Activated CD8-positive, alpha-beta memory T cell treated with anti-CD3 and anti-CD28 coated beads, Interleukin-2, amount 50 U/mL, for 1 hour (primary cell): ENCODE data around the gene MAP3K5.
A peak's percentile ranks its signal among the peaks of the same experiment; 100 is the strongest.
"Not testable (repeated sequence)": the region's sequence is repeated elsewhere in the genome, so short reads cannot be mapped to it uniquely, and the experiment has no call there.

ENCODE experiments used
- DNase-seq: peaks from one replicate; pipeline ENCODE4 v3.0.0-alpha.2; 2020; ENCODE audit errors: extremely low read depth

Gene MAP3K5, protein sequence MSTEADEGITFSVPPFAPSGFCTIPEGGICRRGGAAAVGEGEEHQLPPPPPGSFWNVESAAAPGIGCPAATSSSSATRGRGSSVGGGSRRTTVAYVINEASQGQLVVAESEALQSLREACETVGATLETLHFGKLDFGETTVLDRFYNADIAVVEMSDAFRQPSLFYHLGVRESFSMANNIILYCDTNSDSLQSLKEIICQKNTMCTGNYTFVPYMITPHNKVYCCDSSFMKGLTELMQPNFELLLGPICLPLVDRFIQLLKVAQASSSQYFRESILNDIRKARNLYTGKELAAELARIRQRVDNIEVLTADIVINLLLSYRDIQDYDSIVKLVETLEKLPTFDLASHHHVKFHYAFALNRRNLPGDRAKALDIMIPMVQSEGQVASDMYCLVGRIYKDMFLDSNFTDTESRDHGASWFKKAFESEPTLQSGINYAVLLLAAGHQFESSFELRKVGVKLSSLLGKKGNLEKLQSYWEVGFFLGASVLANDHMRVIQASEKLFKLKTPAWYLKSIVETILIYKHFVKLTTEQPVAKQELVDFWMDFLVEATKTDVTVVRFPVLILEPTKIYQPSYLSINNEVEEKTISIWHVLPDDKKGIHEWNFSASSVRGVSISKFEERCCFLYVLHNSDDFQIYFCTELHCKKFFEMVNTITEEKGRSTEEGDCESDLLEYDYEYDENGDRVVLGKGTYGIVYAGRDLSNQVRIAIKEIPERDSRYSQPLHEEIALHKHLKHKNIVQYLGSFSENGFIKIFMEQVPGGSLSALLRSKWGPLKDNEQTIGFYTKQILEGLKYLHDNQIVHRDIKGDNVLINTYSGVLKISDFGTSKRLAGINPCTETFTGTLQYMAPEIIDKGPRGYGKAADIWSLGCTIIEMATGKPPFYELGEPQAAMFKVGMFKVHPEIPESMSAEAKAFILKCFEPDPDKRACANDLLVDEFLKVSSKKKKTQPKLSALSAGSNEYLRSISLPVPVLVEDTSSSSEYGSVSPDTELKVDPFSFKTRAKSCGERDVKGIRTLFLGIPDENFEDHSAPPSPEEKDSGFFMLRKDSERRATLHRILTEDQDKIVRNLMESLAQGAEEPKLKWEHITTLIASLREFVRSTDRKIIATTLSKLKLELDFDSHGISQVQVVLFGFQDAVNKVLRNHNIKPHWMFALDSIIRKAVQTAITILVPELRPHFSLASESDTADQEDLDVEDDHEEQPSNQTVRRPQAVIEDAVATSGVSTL (N-terminal part only)

DNA sequence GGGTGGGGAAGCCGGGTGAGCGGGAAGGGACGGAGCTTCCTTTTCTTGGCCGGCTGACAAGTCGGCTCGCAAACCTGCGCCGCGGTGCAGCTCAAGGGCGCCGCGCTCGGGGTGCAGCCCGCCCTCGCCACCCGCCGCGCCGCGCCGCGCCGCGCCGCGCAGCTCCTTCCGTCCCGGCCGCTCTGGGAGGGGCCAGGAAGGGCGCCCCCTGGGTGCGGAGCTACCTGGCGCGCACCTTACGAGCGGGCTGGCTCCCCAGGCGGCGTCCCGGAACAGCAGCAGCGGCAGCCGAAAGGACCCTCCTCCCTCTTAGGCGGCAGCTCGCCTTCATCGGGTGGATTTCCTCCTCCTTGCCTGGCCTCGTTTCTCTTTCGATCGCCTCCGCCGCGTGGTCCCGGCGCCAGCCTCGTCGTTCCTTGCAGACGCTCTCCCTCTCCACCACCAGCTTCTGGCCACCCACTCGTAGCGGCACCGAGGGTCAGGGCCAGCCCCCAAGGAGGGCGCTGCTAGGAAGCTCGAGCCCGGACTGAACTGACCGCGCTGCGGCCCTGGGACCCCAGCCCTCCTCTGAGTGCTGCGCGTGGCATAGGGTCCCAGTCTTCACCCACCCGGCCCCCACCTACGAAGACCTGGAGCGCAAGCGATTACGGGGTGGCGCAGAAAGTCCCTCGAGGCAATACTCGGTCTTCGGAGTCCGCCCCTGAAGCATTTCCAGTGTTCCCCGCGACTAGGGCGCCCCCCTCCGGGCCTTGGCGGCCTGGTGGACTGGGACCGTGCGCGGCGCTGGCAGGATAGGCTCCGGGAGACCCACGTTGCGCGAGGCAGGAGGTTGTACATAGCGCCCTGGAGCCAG is at the start of gene MAP3K5:
MAP3K5 (minus strand) TSS at position 68 of the 853 bp plus-strand sequence. CDS start 320 bp downstream, outside the sequence.
- peak; percentile 80 for DNase-seq

DNA sequence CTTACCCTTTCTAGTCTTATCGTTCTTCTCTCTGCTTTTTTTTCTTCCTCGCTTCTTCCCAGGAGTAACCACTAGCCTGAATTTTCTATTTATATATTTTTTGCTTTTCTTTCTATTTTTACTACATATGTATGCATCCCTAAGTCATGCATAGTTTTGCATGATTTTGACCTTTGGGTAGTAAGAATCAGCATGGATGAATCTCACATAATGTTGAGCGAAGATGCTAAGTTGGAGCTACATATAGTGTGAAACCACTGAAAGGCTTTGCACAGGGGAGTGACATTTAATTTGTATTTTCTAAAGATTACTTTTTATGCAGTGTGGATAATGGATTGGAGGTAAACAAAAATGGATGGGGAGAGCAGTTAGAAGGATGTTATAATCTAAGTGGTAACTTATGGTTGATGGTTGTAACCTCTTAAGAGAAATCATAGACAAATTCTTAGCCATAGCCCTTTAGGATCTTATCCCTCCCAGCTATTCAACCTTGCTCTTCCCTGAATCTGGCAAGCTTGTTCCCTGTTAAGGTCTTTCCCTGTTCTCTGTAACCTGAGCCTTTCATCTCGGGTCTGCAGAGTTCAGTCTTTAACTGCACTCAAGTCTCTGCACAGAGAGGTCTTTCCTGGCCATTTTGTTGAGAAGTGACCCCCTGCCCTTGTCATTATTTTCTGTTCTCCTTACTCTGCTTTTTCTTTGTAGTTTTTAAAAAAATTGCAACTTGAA is 48.2 kb upstream of the MAP3K5 start:
- DNase-seq, result no peak

DNA sequence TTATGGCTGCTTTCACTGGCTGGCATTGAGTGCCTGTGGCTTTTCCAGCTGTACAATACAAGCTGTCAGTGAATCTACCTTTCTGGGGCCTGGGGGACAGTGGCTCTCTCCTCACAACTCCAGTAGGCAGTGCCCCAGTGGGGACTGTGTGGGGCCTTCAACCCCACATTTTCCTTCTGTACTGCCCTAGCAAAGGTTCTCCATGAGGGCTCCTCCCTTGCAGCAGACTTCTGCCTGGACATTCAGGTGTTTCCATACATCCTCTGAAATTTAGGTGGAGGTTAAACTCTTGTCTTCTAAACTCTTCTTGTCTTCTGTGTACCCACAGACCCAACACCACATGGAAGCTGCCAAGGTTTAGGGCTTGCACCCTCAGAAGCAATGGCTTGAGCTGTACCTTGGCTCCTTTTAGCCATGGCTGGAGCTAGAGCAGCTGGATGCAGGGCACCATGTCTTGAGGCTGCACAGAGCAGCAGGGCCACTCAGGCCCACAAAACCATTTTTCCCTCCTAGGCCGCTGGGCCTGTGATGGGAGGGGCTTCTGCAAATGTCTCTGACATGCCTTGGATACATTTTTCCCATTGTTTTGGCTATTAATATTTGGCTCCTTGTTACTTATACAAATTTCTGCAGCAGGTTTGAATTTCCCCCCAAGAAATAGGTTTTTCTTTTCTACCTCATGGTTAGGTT is 39.7 kb upstream of the MAP3K5 start:
- DNase-seq, result no peak

DNA sequence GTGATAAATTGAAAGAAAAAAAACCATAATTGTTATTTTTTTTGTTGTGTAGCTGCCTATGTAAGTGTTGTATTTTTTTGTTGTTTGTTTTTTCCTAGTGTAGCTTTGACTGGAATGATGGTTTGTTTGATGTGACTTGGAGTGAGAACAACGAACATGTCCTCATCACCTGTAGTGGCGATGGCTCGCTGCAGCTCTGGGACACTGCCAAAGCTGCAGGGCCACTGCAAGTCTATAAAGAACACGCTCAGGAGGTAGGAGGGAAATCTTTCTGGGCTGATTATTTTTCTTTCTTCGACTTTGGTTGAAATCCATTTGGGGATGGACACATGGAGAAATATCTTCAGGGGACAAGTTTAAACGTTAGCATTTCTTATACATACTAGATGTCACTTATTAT is 33.9 kb upstream of the MAP3K5 start:
- DNase-seq, result no peak

DNA sequence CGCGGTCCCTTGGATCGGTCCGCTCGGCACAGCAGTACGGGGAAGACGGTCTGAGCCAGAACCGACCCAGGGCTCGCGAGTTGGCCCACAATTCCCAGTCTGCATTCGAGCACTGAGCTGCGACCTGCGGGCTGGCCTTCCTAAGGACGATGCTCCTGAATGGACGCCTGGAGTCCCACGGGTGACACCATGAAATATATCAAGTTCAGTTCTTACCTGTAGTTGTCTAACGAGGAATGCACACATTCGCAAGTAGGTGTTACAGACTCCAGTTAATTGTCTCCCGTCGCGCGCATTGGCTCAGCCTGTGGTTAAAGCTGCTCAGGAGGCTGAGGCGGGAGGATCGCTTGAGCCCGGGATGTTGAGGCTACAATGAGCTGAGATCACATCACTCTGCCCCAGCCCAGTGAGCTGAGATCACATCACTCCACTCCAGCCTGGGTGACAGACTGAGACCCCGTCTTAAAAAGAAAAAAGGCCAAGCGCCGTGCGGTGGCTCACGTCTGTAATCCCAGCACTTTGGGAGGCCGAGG is 30.9 kb upstream of the MAP3K5 start:
- no peak for DNase-seq

DNA sequence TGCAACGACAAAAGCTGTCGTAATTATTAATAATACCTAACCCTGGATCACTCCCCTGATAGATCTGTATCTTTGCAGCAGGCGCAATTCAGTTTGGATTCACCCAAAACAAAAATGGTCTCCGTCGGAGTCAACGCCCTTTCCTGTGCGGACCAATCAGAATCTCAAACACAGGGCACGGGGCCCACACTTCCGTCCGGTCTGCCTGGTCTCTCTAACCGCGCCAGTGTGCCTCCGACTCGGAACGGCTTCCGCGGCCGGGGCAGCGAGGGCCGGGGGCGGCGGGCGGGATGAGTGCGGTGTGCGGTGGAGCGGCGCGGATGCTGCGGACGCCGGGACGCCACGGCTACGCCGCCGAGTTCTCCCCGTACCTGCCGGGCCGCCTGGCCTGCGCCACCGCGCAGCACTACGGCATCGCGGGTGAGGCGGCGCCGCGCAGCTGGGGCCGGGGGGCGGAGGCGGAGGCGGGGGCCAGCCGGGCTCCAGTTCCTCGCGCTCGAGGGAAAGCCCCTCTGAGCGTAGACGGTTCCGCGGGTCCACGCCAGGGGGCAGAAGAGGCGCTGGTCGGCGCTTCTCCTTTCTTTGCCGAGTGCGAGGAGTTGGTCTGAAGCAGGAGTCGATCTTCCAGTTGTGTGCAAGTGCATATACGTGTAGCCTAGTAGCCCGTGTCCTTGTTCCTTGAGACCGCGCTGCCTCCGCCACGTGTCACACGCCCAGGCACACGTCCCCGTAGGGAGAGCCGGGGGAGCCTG is 30.3 kb upstream of the MAP3K5 start, which contains the start of gene PEX7:
PEX7 (plus strand) TSS at position 217 of the 752 bp plus-strand sequence; CDS start at position 291, 74 bp downstream.
- DNase-seq, result peak; percentile 66

DNA sequence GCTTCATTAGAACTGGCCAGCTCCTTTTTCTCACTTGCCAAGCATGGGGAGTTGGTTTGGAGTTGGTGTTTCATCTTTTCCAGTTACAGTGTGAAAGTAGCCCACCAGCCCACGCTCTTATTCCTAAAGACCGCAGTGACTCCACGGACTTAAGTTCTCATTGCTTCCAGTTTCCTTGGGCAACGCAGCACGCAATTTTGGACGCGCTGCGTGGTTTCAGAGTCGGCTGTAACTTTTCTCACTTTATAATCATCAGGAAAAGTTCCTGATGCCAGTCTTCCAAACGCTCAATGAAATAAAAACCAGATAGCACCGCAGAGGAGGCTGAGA is 29.7 kb upstream of the MAP3K5 start:
- no peak for DNase-seq

DNA sequence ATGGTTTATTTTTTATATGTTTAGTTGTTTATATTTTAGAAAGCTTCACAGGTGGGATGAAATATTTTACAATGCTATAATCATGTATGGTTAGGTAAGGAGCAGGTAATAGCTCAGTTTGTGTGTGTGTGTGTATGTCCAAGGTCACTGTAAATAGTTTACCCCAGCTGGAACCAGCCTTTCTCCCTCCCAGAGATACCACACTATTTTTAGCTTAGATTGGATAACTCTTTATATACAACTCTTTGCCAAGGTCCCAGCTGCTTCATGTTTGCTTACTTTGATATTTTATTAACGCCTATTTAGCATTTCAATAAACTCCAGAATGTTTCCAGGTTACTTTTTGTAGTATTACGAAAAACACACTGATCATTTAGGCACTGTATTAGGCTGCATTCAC is 28.3 kb upstream of the MAP3K5 start:
- no peak for DNase-seq

DNA sequence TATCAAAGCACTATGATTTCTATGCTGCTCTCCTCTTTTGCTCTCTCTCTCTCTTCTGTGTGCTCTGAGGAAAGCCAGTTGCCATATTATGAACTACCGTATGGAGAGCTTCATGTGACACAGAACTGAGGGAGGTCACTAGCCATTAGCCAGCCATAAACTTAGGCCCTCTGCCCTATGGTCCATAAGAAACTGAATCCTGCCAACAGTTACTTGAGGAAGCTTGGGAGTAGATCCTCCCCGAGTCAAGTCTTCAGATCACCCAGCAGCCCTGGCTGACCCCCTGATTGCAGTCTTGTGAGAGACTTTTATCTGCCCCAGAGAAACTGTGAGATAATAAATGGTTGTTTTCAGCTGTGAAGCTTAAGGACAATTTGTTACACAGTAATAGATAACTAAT is 24.4 kb upstream of the MAP3K5 start:
- no peak for DNase-seq

DNA sequence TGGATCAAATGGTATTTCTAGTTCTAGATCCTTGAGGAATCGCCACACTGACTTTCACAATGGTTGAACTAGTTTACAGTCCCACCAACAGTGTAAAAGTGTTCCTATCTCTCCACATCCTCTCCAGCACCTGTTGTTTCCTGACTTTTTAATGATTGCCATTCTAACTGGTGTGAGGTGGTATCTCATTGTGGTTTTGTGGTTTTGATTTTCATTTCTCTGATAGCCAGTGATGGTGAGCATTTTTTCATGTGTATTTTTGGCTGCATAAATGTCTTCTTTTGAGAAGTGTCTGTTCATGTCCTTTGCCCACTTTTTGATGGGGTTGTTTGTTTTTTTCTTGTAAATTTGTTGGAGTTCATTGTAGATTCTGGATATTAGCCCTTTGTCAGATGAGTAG is 23.3 kb upstream of the MAP3K5 start:
- not testable (repeated sequence) for DNase-seq

DNA sequence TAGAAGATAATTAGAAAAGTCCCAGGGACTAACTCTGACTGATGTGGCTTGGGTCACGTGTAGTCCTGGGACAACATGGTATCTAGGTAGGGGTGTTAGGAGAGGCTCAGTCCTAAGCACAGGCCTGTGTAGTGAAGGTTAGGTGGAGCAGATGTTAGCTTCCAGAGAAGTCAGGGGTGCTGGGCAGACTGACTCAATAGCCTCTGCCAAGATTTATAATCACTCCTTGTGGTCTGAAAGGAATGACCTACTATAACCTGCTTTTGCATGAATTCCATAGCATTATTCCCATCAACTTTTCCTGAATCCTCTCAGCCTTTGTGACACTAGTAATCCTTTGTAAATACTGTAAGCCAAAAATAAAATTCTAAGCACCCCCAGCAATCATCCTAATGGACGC is 19.9 kb upstream of the MAP3K5 start:
- no peak for DNase-seq

DNA sequence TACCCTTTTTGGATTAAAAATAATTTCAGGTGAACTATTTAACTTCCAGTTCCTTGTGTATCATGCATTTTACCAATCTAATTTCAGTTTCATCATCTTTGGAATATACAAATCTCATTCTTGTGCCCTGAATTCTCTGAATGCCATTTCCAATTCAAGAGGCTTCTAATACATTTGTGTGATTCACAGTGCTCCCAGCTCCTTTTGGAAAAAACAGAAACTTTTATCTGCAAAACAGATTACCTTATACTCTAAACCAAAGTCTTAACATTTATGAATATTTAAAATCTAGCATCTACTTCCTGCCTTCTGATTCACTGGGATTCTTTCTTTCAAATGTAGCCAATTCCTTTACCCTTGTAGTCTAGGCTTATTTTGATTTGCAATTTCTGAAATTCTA is 19.0 kb upstream of the MAP3K5 start:
- DNase-seq, result no peak

DNA sequence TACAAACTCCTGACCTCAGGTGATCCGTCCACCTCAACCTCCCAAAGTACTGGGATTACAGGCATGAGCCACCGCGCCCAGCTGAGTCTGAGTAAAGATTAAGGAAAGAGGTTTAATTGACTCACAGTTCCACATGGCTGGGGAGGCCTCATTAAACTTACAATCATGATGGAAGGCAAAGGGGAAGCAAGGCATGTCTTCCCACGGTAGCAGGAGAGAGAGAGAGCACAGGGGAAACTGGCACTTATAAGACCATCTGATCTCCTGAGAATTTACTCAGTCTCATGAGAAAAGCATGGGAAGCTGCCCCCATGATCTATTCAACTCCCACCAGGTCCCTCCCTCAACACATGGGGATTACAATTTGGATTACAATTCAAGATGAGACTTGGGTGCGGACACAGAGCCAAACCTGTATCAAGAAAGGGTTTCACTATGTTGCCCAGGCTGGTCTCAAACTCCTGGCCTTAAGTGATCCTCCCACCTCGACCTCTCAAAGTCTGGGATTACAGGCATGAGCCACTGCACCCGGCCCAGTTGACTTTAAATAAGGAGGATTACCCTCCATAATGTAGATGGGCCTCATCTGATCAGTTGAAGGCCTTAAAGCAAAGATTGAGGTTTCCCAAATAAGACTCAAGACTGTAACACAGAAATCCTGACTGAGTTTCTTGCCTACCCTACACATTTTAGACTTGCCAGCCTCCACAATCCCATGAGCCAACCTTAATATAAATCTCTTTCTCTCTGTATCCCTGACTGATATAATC is 17.0 kb upstream of the MAP3K5 start:
- no peak for DNase-seq

DNA sequence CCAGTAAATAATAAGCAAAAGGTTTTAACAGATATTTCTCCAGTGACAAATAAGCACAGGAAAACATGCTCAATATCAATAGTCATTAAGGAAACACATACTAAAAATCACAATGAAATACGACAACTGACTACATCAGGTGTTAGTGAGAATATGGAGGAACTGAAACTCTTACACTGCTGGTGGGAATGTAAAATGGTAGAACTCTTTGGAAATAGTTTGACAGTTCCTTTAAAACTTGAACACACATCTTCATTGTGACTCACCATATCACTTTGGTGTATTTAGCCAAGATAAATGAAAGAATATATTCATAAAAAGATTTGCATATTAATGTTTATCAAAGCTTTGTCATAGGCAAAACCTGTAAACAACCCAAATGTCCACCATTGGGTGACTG is 11.3 kb upstream of the MAP3K5 start:
- no peak for DNase-seq

DNA sequence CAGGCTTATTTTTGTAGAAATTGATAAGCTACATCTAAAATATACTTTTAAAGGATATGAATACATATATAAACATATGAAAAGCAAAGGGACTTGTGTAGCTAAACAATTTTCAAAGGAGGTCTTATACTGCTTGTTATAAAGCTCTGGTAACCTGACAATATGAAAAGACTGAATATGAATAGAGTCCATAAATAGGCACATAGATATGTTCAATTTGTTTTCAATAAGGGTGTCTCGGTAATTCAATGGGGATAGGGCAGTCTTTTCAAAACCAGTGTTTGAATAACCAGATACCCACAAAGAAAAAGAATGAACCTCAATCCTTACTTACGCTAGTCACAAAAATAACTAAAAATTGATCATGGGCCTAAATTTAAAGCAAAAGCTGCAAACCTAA is 9.3 kb upstream of the MAP3K5 start:
- DNase-seq, result no peak

DNA sequence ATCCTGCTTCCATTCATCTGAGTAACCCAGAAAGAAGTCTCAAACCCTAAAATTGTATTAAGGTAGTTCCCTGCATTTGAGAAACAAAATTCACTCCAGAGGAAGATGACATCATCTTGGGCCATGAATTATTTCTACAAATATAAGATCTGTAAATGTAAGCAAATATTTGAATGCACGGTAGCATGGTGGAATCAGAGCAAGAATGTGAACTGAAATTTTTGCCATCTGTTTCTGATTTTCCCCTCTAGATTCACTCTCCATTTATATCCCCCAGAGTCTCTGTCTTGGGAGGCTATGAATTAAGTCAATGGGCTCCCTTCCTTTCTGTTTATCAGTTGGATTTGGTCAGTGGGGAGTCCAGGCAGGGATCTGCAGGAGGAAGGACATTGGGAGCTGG is 5.8 kb upstream of the MAP3K5 start:
- DNase-seq, result no peak

DNA sequence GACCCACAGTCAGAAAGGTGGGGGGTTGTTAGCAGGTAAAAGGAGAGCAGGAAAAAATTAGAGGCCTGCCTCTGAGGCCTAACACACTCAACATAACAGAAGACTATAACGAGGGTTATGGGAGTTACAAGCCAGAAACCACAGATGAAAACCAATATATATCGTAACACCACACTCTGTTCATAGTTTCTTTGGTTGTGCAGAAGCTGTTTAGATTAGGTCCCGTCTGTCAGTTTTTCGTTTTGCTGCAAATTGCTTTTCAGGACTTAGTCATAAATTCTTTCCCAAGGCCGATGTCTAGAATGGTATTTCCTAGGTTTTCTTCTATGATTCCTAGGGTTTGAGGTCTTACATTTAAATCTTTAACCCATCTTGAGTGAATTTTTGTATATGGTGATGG is 3.7 kb upstream of the MAP3K5 start:
- DNase-seq, result no peak

DNA sequence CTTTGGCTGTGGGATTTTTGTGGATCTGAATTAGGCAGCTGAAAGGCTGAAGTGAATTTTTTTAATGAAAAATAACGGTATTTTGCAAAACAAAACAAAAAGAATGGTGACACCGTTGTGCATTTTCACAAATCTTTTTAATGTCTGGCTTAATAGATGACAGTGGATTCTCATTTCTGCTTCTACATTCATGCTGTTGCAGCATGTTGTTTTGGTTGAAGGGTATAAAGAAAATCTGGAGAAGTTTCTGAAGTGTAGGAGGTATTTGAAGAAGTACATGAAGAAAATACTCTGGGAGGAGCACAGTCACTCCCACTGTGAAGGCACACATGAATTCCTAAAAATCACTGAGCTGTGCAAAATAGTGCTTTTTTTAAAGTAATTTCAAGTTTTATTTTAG is 3.1 kb upstream of the MAP3K5 start:
- DNase-seq, result no peak
